ENCODE data around the gene VASH2.

DNA sequence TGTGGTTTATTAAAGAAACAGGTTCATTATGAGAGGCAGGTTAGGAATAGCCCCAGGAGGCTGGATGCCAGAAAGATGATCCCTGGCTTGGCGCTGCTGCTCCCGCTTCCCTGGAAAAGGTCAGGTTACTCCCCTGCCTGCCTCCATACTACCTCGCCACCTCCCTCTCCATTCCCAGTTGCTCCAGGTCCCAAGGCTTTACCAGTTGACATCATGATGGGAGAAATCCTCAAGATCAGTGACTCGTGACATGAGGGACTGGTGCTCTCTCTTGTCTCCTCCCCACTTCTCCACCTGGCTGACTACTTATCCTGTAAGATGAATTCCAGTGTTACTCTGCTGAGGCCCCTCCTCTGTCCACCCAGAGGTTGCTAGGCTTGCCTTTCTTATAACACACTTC is 19.7 kb downstream of the VASH2 start:
- TF ChIP-seq RCOR1 (IDR thresholded peaks at IDR 0.05; ENCODE audit: insufficient replicate concordance, low read length), result no peak
- TF ChIP-seq POLR2A (IDR thresholded peaks at IDR 0.05; ENCODE audit: low read depth, low read length), result no peak
- TF ChIP-seq RFX5 (IDR thresholded peaks at IDR 0.05; ENCODE audit: low read depth, low read length), result no peak
- no peak for TF ChIP-seq CTCF (conservative IDR thresholded peaks at IDR 0.05; ENCODE audit: low read depth, low read length)
- TF ChIP-seq FOS (IDR thresholded peaks at IDR 0.05; ENCODE audit: low read depth, low read length), result no peak
- TF ChIP-seq BHLHE40 (IDR thresholded peaks at IDR 0.05; ENCODE audit: low read depth, low read length), result no peak
- TF ChIP-seq MAFK (IDR thresholded peaks at IDR 0.05; ENCODE audit: low read depth, low read length), result no peak
- no peak for TF ChIP-seq CHD1 (IDR thresholded peaks at IDR 0.05; ENCODE audit: low read depth, low read length)
- TF ChIP-seq, protein P1, sequence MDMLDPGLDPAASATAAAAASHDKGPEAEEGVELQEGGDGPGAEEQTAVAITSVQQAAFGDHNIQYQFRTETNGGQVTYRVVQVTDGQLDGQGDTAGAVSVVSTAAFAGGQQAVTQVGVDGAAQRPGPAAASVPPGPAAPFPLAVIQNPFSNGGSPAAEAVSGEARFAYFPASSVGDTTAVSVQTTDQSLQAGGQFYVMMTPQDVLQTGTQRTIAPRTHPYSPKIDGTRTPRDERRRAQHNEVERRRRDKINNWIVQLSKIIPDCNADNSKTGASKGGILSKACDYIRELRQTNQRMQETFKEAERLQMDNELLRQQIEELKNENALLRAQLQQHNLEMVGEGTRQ (IDR thresholded peaks at IDR 0.05; ENCODE audit: low read depth, low read length), result no peak
- no peak for TF ChIP-seq RAD21 (IDR thresholded peaks at IDR 0.05; ENCODE audit: low read length)
